ENCODE data around the gene NACA.
A peak's percentile ranks its signal among the peaks of the same experiment; 100 is the strongest.

NACA gene

GRCh38 chr12:56723352-56723751, 1.7 kb downstream of the NACA start:
- TF ChIP-seq TAF1 (IDR thresholded peaks at IDR 0.05; ENCODE audit: borderline replicate concordance, insufficient read depth, low read length) (no peak), FOXP2 (optimal IDR thresholded peaks at IDR 0.05; ENCODE audit: borderline replicate concordance, extremely low read depth, extremely low read length, insufficient read depth) (no peak), SIN3A (IDR thresholded peaks at IDR 0.05; ENCODE audit: borderline replicate concordance, insufficient read depth, low read length) (no peak), REST (IDR thresholded peaks at IDR 0.05; ENCODE audit: insufficient read depth in 1 of 2, low read depth in 2 of 2, low read length in 2 of 2) (no peak), POLR2AphosphoS5 (IDR thresholded peaks at IDR 0.05; ENCODE audit: low read depth, low read length) (no peak)

GRCh38 chr12:56722832-56723231, 2.3 kb downstream of the NACA start:
- no peak for TF ChIP-seq REST (IDR thresholded peaks at IDR 0.05; ENCODE audit: insufficient read depth in 1 of 2, low read depth in 2 of 2, low read length in 2 of 2)
- TF ChIP-seq FOXP2 (optimal IDR thresholded peaks at IDR 0.05; ENCODE audit: borderline replicate concordance, extremely low read depth, extremely low read length, insufficient read depth): no peak
- TF ChIP-seq TAF1 (IDR thresholded peaks at IDR 0.05; ENCODE audit: borderline replicate concordance, insufficient read depth, low read length): no peak
- TF ChIP-seq POLR2AphosphoS5 (IDR thresholded peaks at IDR 0.05; ENCODE audit: low read depth, low read length): no peak; the same call in 1 of the 2 replicates
- TF ChIP-seq SIN3A (IDR thresholded peaks at IDR 0.05; ENCODE audit: borderline replicate concordance, insufficient read depth, low read length): no peak

GRCh38 chr12:56721721-56722120, 3.4 kb downstream of the NACA start:
- TF ChIP-seq REST (IDR thresholded peaks at IDR 0.05; ENCODE audit: insufficient read depth in 1 of 2, low read depth in 2 of 2, low read length in 2 of 2): no peak
- peak; percentile 52; the same call in 1 of the 2 replicates for TF ChIP-seq POLR2AphosphoS5 (IDR thresholded peaks at IDR 0.05; ENCODE audit: low read depth, low read length)

GRCh38 chr12:56721216-56721615, 3.9 kb downstream of the NACA start:
- no peak for TF ChIP-seq REST (IDR thresholded peaks at IDR 0.05; ENCODE audit: insufficient read depth in 1 of 2, low read depth in 2 of 2, low read length in 2 of 2)
- no peak for TF ChIP-seq TAF1 (IDR thresholded peaks at IDR 0.05; ENCODE audit: borderline replicate concordance, insufficient read depth, low read length)
- no peak for TF ChIP-seq SIN3A (IDR thresholded peaks at IDR 0.05; ENCODE audit: borderline replicate concordance, insufficient read depth, low read length)
- no peak for TF ChIP-seq POLR2AphosphoS5 (IDR thresholded peaks at IDR 0.05; ENCODE audit: low read depth, low read length)
- no peak for TF ChIP-seq FOXP2 (optimal IDR thresholded peaks at IDR 0.05; ENCODE audit: borderline replicate concordance, extremely low read depth, extremely low read length, insufficient read depth)

GRCh38 chr12:56720731-56721151, 4.4 kb downstream of the NACA start:
- TF ChIP-seq SIN3A (IDR thresholded peaks at IDR 0.05; ENCODE audit: borderline replicate concordance, insufficient read depth, low read length) (no peak), FOXP2 (optimal IDR thresholded peaks at IDR 0.05; ENCODE audit: borderline replicate concordance, extremely low read depth, extremely low read length, insufficient read depth) (no peak), POLR2AphosphoS5 (IDR thresholded peaks at IDR 0.05; ENCODE audit: low read depth, low read length) (no peak), TAF1 (IDR thresholded peaks at IDR 0.05; ENCODE audit: borderline replicate concordance, insufficient read depth, low read length) (no peak), REST (IDR thresholded peaks at IDR 0.05; ENCODE audit: insufficient read depth in 1 of 2, low read depth in 2 of 2, low read length in 2 of 2) (no peak)
